GM21737 (cell line): ENCODE data around the gene TTC9.

Experiments used
- ATAC-seq: cut with Tn5 transposase; IDR thresholded peaks from one replicate; pipeline ENCODE4 v1.9.1; 2021; ENCODE audit warnings: mild to moderate bottlenecking, moderate library complexity; ENCODE audit not compliant: unreplicated experiment

TTC9 gene

DNA sequence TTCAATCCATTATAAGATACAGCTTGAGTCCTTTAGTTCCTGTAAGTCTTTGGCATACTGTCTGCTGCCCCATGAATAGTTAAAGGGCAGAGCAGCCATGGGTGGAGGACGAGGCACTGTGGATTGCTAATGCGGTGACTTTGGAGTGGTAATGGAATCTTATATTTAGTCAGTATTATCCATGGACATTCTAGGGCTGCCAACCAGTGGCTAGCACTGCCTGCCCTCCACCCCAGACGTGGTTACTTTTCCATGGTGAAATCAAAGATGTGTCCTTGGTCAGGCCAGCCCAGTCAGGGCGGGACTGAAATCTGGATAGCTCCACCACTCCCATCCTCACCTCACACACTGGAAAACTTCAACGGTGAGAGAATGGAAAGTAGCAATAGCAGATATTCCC is 2.3 kb downstream of the TTC9 start:
- no peak for ATAC-seq

DNA sequence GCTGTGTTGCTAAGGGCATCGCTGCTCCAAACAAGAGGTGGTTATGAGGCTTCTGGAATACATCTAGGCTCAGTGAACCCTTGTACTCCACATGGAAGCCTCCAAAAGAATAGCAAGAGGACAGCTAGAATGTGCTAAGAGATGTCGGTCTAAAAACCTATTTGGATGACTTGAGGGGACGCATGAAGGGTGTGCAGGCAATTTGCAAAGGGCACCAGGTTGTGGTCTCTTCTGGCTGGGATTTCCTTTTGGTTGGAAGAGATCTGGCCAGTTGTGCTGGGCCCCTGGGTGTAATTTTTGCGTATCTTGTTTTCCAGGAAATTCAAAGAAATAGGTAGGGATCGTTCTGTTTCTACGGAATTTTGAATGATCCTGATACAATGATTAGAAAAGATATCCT is 4.2 kb downstream of the TTC9 start:
- ATAC-seq = no peak

DNA sequence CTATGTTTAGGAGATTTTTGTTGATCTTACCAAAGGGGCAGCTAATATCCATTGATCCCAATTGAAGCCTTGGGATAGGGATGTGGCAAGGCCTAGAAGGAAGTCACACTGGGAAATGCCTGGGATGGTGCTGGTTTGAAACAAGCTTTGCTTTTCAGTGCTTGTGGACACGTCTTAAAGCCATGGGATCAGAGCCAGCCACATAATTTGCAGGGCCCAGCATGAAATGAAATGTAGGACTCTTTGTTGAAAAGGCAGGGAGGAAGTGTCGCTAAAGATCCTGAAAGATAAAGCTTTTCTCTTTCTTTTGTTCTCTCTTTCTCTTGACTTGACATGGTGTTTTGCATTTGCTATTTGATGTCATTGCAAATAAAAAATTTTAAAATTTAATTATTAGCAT is 5.0 kb downstream of the TTC9 start:
- ATAC-seq = no peak

DNA sequence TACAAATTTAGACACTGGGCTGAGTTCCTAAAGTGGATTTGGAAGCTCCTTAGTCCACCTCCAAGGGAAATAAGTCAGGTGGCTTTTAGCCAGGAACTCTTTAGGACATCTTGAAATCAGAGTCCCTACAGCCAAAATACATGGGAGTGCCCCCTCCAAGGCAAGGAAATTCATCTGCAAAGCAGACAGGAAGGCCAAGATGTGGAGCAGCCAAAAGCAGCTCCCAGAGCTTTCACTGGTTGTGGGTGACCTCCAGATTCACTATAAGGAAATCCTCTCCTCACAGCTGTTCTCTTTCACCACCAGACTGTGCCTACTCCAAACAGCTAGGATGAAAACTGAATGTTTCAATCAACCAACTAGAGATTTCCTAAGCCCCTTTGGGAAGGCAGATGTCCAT is 6.6 kb downstream of the TTC9 start:
- ATAC-seq = no peak

DNA sequence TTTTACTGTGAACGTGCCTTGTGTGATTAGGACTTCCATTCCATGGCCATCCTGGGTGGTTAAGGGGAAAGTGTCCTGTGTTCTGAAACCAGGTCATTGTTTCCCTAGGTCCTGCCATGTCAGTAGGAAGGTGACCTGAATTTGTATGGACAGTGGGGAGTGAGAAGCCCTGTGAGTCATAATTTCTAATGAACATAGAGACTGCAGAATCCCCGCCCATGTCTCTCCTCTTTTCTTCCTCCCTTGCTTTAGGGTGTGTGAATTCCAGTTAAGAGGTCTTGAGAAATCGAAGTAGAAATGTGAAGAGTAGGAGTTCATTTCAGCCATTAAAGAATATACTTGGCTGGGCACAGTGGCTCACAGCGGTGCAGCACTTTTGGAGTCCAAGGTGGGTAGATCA is 8.1 kb downstream of the TTC9 start:
- no peak for ATAC-seq

DNA sequence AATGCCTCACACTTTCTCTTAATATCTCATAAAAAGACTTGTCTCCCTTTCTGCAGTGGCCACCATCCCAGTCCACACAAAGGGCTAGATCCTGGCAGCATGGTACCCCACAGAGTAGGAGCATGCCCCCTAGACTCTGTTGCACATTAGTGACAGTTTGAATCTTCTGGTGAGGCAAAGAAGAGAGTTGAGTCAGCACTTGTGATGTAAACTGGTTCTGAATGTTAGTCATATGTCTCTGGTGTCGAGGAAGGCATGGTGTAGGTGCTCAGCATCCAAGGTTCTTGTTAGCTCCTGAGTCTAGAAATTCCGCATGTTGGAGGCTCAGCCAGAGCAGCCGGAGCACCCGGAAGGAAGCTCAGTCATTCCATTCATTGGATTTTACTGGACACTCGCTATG is 9.8 kb downstream of the TTC9 start:
- ATAC-seq = no peak

DNA sequence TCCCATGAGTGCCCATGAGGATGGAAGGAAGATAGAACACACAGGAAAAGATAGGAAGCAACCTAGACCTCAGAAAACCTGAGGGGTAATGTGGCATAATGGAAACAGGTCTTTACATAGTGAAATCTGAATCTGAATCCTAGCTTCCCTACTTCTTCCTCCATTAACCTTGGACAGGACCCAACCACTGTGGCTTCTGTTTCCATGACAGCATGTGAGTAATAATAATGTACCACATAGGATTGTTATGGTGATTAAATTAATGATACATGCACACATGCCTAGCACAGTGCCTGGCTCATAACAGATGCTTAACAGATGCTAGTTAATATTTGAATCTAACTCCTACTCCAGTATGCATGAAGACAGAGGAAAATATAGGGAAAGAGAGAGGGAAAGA is 11.2 kb downstream of the TTC9 start:
- no peak for ATAC-seq

DNA sequence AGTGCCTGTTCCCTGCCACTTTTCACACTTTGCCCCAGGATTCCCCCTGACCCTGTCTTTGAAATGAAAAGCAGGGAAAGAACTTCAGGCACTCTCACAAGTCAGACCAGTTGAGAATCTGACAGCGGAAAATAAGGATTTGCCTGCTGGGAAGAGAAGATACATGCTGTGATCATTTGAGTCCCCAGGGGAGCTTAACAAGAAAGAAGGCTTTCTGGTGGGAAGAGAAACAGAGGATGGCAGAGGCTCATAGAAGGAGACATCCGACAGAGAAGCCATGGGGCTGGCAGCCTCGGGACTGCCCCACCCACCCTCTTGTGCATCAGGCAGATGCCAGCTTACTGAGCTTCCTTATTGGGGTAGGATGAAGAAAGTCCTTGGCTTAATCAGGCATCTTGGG is 11.9 kb downstream of the TTC9 start:
- ATAC-seq = no peak

DNA sequence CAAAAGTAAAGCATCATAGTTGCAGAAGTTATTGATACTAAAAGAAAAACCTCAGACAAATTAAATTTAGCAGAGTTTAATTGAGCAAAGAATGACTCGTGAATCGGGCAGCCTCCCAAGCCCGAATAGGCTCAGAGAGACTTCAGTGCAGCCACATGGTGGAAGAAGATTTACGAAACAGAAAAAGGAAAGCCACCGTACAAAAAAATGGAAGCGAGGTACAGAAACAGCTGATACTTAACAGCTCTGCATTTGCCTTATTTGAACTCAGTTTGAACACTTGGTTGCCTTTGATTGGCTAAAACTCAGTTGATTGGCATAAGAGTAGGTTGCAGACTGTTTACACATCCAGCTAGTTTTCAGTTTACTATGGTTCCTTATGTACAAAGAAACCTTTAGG is 12.9 kb downstream of the TTC9 start:
- ATAC-seq = no peak

DNA sequence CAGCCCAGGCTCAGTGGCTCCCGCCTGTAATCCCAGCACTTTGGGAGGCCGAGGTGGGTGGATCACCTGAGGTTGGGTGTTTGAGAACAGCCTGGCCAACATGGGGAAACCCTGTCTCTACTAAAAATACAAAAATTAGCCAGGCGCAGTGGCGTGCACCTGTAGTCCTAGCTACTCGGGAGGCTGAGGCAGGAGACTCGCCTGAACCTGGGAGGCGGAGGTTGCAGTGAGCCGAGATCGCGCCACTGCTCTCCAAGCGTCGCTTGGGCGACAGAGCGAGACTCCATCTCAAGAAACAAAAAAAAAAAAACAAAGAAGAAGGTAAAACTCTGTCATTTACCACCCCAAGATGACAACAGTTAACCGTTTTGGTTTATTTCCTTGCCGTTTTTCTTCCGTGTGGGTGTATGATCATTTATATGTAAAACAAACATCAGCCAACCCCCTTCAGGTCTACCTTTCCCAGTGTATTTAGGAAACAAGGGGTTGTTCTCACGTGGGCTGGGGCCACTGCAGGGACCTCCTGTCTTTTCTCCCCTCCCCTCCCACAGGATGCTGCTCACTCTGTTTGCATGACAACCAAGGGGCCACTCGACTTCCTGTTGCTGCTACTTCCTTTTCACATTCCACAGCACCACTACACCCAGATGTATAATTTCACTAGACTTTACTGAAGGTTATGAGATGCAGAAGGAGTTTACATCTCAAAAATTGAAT is 13.6 kb downstream of the TTC9 start:
- ATAC-seq = peak; percentile 73

DNA sequence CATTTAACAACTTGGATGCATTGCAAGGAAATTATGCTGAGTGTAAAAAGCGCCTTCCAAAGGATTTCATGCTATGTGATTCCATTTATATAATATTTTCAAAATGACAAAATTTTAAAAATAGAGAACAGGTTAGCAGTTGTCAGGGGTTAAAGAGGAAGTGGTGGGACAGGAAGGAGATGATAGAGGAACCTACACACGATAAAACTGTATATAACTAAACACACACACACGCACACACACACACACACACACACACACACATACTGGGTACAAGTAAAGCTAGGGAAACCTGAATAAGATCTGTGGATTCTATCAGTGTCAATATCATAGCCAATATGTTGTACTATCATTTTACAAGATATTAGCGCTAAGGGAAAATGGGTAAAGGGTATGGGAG is 17.2 kb downstream of the TTC9 start:
- ATAC-seq = no peak

DNA sequence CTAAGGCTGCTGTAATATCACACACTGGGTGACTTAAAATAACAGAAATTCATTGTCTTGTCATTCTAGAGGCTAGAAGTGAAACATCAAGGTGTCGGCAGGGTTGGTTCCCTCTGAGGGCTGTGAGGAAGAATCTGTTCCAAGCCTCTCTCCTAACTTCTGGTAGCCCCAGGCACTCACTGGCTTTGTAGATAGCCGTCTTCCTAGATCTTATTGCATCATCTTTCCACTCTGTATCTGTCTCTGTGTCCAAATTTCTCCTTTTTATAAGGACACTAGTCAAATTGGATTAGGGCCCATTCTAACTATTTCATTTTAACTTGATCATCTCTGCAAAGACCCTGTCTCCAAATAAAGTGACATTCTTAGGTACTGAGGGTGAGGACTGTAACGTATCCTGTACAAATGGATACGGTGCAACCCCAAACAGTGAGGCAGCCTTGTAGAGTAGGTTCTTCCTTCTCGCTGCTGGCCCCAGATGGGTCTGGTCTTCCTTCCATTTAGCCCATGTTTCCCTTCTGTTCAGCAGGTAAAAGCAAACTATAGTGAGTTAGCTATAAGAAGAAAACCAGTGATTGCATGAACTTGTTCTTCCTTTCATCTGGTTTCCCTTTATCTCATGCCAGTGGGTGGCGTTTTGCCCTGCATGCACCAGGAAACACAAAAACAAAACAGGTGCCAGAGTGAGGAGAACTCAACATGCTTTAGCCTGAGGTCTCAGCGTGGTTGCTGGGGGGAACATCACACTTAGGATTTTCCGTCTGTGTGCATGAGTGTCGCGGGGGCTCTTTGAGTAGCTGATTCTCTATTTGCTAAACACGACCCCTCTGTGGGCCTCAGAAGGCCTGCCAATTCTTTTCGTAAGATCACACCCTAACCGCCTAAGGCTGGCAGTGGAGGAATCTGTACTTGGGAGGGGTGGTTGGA is 19.5 kb downstream of the TTC9 start:
- no peak for ATAC-seq

DNA sequence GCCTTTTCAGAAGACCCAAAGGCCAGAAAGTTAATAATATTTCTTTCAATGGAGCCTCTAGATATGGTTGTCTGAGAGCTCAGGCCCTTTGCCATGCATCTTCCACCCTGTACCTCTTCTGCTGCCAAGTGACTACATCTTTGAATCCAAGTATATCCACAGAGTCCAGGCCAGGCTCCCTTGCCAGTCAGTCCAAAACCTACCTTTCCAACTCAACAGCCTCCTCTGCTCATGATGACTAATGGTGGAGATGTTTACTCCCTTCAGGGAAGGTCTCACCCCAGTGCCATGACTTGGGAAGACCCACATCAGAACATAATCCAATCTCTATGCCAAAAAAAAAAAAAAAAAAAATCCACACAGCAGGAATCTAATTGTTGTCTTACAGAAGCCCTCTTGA is 20.4 kb downstream of the TTC9 start:
- ATAC-seq = no peak

DNA sequence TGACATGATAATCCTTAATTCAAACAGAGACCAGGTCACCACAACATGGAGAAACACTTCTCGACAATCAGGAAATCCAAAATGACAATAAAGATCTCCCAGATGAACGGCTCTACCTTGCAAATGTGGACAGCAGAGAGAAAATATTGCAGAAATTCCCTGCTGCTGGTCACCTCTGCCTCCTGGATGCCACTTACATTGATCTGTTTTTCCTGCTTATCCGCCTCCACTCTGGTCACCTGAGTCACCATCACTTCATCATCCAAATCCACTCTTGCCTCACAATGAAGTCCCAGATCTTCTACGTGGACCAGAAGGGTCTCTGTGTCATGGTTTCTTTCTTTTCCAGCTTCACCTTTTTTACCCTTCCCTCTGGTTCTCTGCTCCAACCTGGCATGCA is 21.1 kb downstream of the TTC9 start:
- no peak for ATAC-seq

DNA sequence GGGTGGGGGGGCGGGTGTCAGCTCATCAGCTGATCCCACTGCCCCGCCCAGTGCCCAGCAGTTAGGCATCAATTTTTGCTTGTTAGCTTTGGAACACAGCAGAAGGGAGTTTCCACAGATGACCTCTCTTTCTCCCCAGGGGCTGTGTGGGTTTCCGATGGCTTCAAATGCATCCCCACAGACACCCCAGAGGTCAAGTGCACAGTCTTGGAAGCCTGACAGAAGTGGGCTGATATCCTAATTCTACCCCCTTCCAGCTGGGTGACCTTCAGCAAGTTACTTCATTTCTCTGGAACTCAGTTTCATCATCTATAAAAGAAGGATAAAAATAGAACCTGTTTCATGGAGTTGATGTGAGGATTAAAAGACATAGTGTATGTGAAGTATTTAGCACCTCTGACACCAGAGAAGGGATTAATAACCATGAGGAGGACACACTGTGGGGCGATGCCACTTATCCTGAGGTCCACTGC is 22.0 kb downstream of the TTC9 start:
- peak; percentile 45 for ATAC-seq

DNA sequence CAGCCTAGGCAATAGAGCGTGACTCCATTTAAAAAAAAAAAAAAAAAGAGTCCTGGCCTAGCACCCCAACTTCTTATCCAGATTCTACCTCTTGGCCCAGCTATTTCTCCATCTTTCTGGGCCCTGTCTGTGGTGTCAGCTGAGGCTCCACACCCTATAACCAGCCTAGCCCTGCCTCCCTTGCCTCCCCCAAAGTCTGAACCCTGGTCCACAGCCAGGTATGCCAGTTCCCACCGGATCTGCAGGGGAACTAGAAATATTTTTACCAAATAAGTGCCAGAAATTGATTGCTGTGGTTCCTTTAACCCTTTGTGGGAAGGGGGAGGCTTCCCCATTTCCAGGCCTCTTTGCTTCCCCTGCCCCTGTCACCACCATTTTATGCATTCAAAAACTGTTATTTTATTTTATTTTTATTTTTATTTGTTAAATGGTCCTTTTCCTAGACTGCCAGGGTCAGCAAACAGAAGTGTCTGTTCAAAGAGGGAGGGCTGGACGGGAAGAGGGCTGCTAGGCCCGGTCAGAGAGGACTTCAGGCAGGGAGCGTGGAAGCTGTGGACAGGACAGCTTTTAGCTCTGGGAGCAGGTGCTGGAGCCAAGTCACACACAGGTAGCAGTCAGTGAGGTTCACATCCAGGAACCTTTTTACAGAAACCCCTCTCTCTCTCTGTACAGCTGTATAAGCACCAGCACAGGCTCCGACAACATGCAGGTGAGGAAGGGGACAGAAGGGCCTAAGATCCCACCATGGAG is 23.2 kb downstream of the TTC9 start:
- peak; percentile 15 for ATAC-seq

DNA sequence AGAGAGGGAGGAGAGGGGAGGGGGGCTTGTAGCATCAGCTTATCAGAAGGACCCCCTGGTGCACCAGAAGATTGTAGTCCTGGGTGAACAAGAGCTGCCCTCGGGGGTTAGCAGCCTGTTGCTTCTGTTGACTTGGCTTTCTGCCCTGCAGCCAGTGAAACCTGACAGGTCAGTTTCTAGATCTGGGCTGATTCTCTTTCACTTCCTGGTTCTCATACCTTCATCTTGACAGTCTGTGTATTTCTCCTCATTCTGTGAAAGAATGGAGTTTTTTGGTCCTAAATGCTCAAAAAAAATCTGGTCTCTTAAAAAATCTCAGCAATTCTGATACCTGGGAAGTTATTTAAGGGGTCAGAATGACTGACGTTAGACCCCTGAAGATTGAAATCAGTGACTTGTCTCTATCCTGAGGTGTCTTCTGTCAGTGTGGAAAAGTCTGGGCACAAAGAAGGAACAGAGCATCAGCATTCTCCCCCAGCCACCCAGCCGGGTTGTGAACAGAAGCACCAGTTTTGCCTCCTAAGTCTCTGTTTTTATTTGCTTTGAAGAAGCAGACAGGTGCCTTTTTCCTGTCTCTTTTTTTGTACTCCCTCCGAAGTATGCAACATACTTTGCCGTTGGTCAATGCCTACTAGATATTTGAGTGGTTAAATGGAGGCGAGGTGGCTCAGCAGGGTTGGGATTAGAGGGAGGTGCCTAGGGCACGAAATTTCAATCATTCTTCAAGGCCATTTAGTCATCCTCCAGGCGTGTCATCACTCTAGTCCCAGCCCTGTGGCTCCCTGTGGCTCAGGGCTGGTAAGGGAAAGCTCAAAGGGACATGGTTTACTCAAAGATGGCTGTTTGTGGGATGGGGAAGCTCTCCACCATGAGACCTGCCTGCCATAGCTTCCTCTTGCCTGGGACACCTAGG is 24.0 kb downstream of the TTC9 start:
- peak; percentile 41 for ATAC-seq

DNA sequence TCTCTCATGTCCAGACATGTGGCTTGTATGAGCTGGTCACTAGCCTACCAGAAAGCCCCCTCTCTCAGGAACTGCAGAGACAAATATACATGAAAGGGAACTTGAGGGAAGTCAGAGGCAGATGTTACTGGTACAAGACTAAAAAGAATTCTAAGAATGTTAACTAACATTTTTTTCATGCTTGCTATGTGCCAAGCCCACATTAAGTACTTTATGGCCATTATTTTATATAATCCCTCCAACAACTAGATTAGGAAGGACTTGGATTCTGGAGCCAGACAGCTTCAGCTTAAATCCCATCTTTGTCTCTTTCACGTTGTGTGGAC is 24.6 kb downstream of the TTC9 start:
- ATAC-seq = no peak

DNA sequence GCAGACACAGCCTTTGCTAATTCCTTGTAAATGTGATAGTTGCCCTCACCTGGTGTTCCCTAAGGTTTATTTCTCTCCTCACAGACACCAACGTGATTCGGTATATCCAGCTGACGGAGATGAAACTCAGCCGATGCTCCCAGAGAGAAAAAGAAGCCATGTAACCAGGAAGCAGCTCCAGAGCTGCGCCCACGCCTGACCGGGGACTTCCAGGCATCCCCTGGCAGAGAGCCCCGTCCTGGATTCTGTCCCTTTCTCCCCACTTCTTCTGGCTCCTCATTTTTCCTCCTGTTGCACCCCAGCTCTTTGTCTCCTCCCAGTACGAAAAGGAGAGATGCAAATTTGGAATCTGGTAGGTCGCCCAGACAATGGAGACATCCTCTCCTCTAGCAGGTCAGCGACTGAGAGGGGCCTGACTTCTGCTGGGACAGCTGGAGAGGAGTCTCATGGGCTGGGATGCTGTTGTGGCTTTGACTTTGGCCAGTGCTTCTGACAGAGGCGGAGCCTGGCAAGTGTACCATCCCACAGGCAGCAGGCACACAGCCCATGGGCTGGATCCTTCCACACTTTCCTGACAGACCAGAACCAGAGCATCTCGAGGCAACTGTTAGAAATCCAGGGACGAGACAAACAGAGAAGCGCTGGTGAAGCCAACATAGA is 29.4 kb downstream of the TTC9 start:
- ATAC-seq = no peak
